DMS153 treated with DMSO at 0.1 percent for 48 hours (cell line): Measurements from ENCODE around the gene MTRF1L.
"Not testable (repeated sequence)": the region's sequence is repeated elsewhere in the genome, so short reads cannot be mapped to it uniquely, and the experiment has no call there.

Experiments used
- DNase-seq: peaks from one replicate; lab custom pipeline; 2025; ENCODE audit not compliant: unreplicated experiment; lab: John Stamatoyannopoulos, UW

MTRF1L gene

GRCh38 chr6:152973916-152974315 is 28.6 kb downstream of the MTRF1L start:
- no peak for DNase-seq

DNA sequence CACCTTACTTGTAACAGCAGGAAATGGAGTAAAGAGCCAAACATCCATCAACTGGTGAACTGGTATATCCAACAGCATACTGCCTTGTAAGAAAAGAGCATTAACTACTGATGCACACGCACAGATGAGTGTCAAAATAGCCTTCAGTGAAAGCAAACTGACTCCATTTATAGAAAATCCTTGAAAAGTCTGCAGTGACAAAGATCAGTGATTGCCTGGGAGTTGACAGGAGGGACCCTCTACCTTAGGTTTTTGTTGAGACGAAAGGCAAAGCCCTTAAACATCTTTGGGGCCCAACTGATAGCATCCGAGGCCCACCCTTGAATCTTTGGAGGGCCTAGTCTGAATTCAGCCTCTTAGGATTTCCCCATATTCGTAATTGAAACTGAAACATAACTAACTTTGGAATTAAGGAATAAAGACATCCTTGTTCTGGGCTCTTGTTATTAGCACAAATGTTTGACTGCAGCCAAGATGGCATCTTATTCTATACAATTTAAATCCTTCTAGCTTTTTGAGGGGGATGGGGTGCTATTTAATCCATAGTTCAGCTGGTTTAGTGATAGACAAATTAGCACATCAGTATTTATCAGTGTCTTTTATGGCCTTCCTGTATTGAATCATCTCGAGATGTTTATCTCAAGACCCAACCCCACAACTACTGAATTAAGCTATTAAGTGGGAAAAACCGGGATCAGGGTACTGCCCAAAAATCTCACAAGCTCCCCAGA is 32.7 kb downstream of the MTRF1L start:
- DNase-seq: no peak

DNA sequence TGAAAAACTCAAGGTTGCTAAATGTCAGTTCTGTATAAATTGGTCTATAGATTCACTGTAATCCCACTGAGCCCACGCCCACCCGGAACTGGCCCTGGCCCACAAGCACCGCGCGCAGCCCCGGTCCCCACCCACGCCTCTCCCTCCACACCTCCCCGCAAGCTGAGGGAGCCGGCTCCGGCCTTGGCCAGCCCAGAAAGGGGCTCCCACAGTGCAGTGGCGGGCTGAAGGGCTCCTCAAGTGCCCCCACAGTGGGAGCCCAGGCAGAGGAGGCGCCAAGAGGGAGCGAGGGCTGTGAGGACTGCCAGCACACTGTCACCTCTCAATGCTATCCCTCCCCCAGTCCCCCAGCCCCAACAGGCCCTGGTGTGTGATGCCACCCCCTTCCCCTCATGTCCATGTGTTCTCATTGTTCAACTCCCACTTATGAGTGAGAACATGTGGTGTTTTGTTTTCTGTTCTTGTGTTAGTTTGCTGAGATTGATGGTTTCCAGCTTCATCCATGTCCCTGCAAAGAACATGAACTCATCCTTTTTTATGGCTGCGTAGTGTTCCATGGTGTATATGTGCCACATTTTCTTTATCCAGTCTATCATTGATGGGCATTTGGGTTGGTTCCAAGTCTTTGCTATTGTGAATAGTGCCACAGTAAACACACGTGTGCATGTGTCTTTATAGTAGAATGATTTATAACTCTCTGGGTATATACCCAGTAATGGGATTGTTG is 36.2 kb downstream of the MTRF1L start:
- DNase-seq: not testable (repeated sequence)

DNA sequence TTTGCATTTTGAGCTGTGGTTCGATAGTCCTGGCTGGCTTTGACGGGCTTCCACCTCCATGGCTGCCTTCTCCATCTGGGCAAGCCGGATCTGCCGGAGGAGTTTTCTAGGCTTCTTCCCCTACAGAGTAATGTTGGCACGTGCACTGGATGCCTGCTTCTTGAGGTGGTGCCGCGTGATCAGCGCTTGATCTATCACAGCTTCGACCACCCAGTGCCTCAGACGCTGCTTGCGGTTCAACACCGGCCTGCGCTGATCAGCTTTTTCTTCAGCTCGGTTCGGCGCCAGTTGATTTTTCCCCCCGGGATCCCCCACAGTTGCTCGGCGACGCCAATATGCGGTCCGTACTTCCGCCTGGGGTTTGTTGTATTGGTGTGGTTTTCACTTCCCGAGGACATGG is 43.2 kb downstream of the MTRF1L start:
- no peak for DNase-seq

DNA sequence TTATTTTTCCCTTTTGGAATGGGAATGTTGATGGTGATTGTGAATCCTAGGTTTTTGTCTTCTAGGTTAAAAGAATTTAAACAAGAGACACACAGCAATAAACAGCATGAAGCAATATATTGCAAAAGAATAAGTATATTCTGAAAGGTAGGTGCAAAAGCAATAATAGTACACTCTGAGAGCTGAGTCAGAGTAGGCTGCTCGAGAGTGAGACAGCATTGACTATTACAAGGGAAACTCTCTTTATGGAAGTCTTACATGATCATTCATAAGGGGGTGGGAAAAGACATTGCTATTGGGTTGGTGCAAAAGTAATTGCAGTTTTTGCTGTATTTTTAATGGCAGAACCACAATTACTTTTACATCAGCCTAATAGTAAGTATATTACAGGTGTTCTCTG is 44.7 kb downstream of the MTRF1L start:
- DNase-seq: no peak

DNA sequence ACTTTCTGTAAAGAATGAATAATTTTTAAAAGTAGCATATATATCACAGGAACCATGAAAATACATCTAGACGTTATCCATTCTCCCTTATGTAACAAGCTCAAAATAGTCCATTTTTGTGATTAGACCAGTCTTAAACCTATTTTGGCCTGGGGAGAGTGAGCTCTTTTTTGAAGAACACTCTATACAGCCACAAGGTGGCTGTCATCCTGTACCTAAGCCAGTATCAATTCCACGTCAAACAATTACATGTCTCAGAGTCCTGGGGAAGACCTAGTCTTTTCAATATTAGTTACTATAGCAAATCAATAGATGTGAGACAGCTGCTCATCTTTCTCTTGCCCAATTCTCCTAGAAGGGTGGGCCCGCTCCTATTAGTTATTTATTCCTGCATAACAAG is 48.1 kb downstream of the MTRF1L start:
- no peak for DNase-seq

DNA sequence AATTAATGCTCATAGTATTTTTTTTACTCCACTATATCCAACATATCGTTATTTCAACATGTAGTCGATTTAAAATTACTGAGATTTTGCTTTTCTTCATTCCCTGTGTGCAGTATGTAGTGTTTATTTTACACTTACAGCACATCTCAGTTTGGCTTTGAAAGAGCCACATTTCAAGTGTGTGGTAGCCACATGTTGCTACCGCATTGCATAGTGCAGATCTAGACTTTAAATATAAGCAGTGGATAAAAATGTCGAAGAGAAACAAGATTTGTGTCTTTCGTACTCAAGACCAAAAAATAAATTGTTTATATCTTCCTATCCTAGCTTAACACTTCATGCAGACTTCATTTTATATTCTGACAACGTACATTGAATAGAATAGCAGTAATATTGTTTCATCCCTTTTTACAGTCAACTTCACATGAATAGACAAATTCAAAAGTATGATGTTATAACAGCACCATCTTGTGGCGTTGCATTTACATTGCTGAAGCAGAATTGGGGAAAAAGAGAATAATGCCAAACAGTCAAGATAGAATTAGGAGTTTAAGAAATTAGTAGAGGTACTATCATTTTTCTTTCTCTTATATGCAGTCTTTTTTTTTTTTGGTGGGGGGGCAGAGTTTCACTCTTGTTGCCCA is 49.5 kb downstream of the MTRF1L start:
- DNase-seq: no peak

DNA sequence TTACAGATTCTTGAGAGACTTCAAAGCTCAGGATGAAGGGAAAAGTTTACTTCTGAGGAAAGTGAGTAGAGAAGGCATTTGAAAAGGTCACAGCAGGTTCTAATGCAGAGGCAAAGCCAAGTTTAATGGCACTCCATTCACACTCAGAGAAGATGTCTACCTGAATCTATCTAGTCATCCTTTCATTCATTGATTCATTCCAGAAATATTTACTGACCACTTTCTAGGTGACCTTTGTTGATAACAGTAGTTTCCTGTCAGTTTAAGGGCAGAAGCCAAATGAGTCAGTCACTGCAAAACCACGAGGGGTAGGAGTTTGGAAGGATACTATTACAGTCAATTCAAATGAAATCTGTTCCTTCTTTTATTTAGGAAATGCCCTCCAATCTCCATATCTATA is 50.5 kb downstream of the MTRF1L start:
- DNase-seq: no peak

DNA sequence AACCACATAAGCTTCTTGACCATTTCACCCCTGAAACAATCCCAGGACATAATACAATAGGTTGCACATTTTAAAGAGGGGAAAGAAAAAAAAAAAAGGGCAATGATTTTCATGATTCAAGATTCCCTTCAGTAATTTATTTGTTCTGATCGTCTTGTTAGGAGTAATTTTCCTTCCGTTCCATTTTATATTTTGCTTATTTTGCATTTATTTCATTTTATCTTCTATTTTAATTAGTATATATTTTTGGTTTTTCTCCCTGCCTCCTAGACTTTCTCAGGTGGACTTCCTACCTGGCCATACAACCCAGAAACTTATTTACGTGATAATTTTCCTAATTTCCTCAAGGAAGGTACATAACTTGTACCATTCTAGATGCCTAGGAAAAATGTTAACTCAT is 52.3 kb downstream of the MTRF1L start:
- DNase-seq: no peak

- DNase-seq: no peak
Observed at GRCh38 chr6:152948150-152948768, 54.2 kb downstream of the MTRF1L start.

GRCh38 chr6:152946995-152947394 is 55.5 kb downstream of the MTRF1L start:
- DNase-seq: no peak

GRCh38 chr6:152946484-152946883 is 56.0 kb downstream of the MTRF1L start:
- DNase-seq: no peak

DNA sequence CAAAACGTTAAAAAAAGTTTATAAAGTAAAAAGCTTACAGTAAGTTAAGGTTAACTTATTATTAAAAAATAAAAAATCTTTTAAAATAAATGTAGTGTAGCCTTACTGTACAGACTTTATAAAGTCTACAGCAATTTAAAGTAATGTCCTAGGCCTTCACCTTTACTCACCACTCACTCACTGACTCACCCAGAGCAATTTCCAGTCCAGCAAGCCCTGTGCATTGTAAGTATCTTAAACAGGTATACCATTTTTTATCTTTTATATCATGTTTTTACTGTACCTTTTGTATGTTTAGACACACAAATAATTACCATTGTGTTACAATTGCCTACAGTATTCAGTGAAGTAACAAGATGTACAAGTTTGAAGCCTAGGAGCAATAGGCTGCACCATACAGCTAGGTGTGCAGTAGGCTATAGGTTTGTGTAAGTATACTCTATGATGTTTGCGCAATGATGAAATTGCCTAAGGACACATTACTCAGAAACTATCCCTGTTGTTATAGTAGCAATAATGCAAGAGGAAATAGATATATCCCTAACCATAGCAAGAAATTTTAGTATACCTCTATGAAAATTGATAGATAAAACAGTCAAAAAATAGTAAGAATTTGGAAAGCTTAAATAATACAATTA is 59.1 kb downstream of the MTRF1L start:
- DNase-seq: no peak

- DNase-seq: no peak
Observed at GRCh38 chr6:152942319-152942869, 60.1 kb downstream of the MTRF1L start.

- DNase-seq: no peak
Observed at GRCh38 chr6:152941746-152942145, 60.8 kb downstream of the MTRF1L start.
